Smooth muscle cell (in vitro differentiated cells): ENCODE data around the gene RTN4RL2. TPM values are rescaled to one million over a fixed set of nuclear protein-coding genes. Genes with fewer than 3 reads are reported as not detected.

Experiments
- DNase-seq: peaks from one replicate; lab custom pipeline; 2025; ENCODE audit not compliant: unreplicated experiment; lab: John Stamatoyannopoulos, UW
- H2AFZ ChIP-seq: fragments of 200-600 bp; sonication (generic); 2 replicates; pipeline ENCODE4 v1.6.0; 2016; ENCODE audit warnings: antibody characterized with exemption, low read depth, mild to moderate bottlenecking
- H3F3A ChIP-seq: fragments of 200-600 bp; sonication (generic); 2 replicates; pipeline ENCODE4 v1.6.0; 2017; ENCODE audit warnings: antibody characterized with exemption, low read depth
- H3K27ac ChIP-seq: fragments of 200-600 bp; sonication (generic); 2 replicates; pipeline ENCODE4 v1.5.1; 2016; ENCODE audit warnings: low read depth, mild to moderate bottlenecking
- H3K27me3 ChIP-seq: fragments of 200-600 bp; sonication (generic); 2 replicates; pipeline ENCODE4 v1.6.1; 2016; ENCODE audit warnings: low read depth, mild to moderate bottlenecking
- H3K36me3 ChIP-seq: fragments of 200-600 bp; sonication (generic); 2 replicates; pipeline ENCODE4 v1.5.1; 2016; ENCODE audit warnings: low read depth
- H3K4me1 ChIP-seq: fragments of 200-600 bp; sonication (generic); 2 replicates; pipeline ENCODE4 v1.5.1; 2016; ENCODE audit warnings: low read depth
- H3K4me2 ChIP-seq: fragments of 200-600 bp; sonication (generic); 2 replicates; pipeline ENCODE4 v1.6.0; 2016; ENCODE audit warnings: mild to moderate bottlenecking
- H3K4me3 ChIP-seq: fragments of 200-600 bp; sonication (generic); 2 replicates; pipeline ENCODE4 v1.5.1; 2016; ENCODE audit warnings: mild to moderate bottlenecking
- H3K79me2 ChIP-seq: fragments of 200-600 bp; sonication (generic); 2 replicates; pipeline ENCODE4 v1.6.0; 2016; ENCODE audit warnings: low read depth, mild to moderate bottlenecking
- H3K9ac ChIP-seq: fragments of 200-600 bp; sonication (generic); 2 replicates; pipeline ENCODE4 v1.6.0; 2016; ENCODE audit warnings: low read depth
- H3K9me3 ChIP-seq: fragments of 200-600 bp; sonication (generic); replicated peaks from 2 replicates; pipeline ENCODE4 v1.5.1; 2016; ENCODE audit warnings: low read depth
- H4K20me1 ChIP-seq: fragments of 200-600 bp; sonication (generic); 2 replicates; pipeline ENCODE4 v1.6.0; 2016; ENCODE audit warnings: low read depth
- CTCF ChIP-seq: fragments of 200-600 bp; sonication (generic); IDR thresholded peaks from 2 replicates; pipeline ENCODE4 v1.5.1; 2017; ENCODE audit warnings: borderline replicate concordance, mild to moderate bottlenecking, antibody characterized with exemption; ENCODE audit not compliant: insufficient read depth, poor library complexity, severe bottlenecking
- WGBS: methylation state at CpG from one replicate; pipeline ENCODE4 v1.1.7; 2016; ENCODE audit warnings: low lambda C conversion rate; 5-methylcytosine and 5-hydroxymethylcytosine counted together
- polyA plus RNA-seq: library from polyadenylated mRNA; unstranded; fragments of >200 nt; fragmentation: Nextera tagmentation; extraction: Ambion mirVana; gene quantifications from 2 replicates; pipeline ENCODE4 v1.2.1, GENCODE V29; 2016
- total RNA-seq: library from RNA; depleted of rRNA; stranded (reverse); fragments of >200 nt; gene quantifications from 2 replicates; pipeline ENCODE4 v1.2.3, GENCODE V29; 2014

RTN4RL2 gene
- total and polyA plus RNA-seq, 2 experiments from 2014 or later = 0.34 TPM; not detected in 1

GRCh38 chr11:57471496-57471895, 11.2 kb downstream of the RTN4RL2 start:
- Histone ChIP-seq H3K4me1 (peaks cover 4% of the 10 kb centered on the region), H2AFZ (no peak overlapping the region), H3K9ac (no peak overlapping the region), H3K79me2 (no peaks in the 10 kb centered on the region), H3K4me3 (no peak overlapping the region), H3K27ac (no peak overlapping the region), H3K36me3 (no peaks in the 10 kb centered on the region), H3K27me3 (peaks cover 97% of the 10 kb centered on the region), H3K4me2 (no peak overlapping the region), H3K9me3 (no peaks in the 10 kb centered on the region), H4K20me1 (no peaks in the 10 kb centered on the region), H3F3A (no peaks in the 10 kb centered on the region)
- no peak for TF ChIP-seq CTCF
- no peak for DNase-seq
- WGBS = 91% methylated on average over 3 of the region's 3 CpGs

GRCh38 chr11:57473285-57473841, 13.0 kb downstream of the RTN4RL2 start:
- TF ChIP-seq CTCF = no peak
- H3K4me1 ChIP-seq = peaks cover 4% of the 10 kb centered on the region
- H2AFZ ChIP-seq = no peak overlapping the region
- H3K4me2 ChIP-seq = no peak overlapping the region
- no peaks in the 10 kb centered on the region for H3K36me3 ChIP-seq
- H3K9ac ChIP-seq = no peak overlapping the region
- H3K4me3 ChIP-seq = no peak overlapping the region
- no peaks in the 10 kb centered on the region for H3K9me3 ChIP-seq
- H3F3A ChIP-seq = no peaks in the 10 kb centered on the region
- DNase-seq = no peak
- no peaks in the 10 kb centered on the region for H3K79me2 ChIP-seq
- H3K27me3 ChIP-seq = peaks cover 97% of the 10 kb centered on the region
- 49% methylated on average over 5 of the region's 6 CpGs for WGBS
- no peaks in the 10 kb centered on the region for H4K20me1 ChIP-seq
- H3K27ac ChIP-seq = no peak overlapping the region

- no peak overlapping the region for H3K4me3 ChIP-seq
- no peak overlapping the region for H3K4me2 ChIP-seq
- H3K9ac ChIP-seq = no peak overlapping the region
- H3K27ac ChIP-seq = no peak overlapping the region
- no peak overlapping the region for H2AFZ ChIP-seq
- H3K27me3 ChIP-seq = peaks cover 96% of the 10 kb centered on the region
- H4K20me1 ChIP-seq = no peaks in the 10 kb centered on the region
- H3K4me1 ChIP-seq = peaks cover 4% of the 10 kb centered on the region
- no peaks in the 10 kb centered on the region for H3K9me3 ChIP-seq
- H3F3A ChIP-seq = no peaks in the 10 kb centered on the region
- H3K79me2 ChIP-seq = no peaks in the 10 kb centered on the region
- 67% methylated on average over 9 of the region's 9 CpGs for WGBS
- no peak for TF ChIP-seq CTCF
- H3K36me3 ChIP-seq = no peaks in the 10 kb centered on the region
- no peak for DNase-seq
Measured at GRCh38 chr11:57474017-57474802, 13.9 kb downstream of the RTN4RL2 start.

GRCh38 chr11:57474803-57475115, 14.4 kb downstream of the RTN4RL2 start:
- Histone ChIP-seq H3K4me3 (no peak overlapping the region), H3K4me2 (no peak overlapping the region), H3K27me3 (peaks cover 96% of the 10 kb centered on the region), H4K20me1 (no peaks in the 10 kb centered on the region), H3K79me2 (no peaks in the 10 kb centered on the region), H2AFZ (no peak overlapping the region), H3K27ac (no peak overlapping the region), H3K36me3 (no peaks in the 10 kb centered on the region), H3K9ac (no peak overlapping the region), H3F3A (no peaks in the 10 kb centered on the region), H3K9me3 (no peaks in the 10 kb centered on the region), H3K4me1 (peaks cover 4% of the 10 kb centered on the region)
- 75% methylated on average over 5 of the region's 5 CpGs for WGBS
- no peak for DNase-seq
- TF ChIP-seq CTCF = no peak
